Neural crest cell (in vitro differentiated cells): ENCODE measurements around the gene IGDCC3. TPM values are rescaled to one million over a fixed set of nuclear protein-coding genes. Genes with fewer than 3 reads are reported as not detected.

ENCODE experiments used
- DNase-seq: peaks from one replicate; pipeline ENCODE4 v3.0.0; 2021; ENCODE audit warnings: low read depth, mixed read lengths, low spot score
- H3K27ac Mint-ChIP-seq: one replicate; pipeline ENCODE4 v1.8.0; 2021; ENCODE audit warnings: mild to moderate bottlenecking, mixed read lengths; ENCODE audit not compliant: unreplicated experiment
- H3K27me3 Mint-ChIP-seq: 2 replicates; pipeline ENCODE4 v1.8.0; 2021; ENCODE audit warnings: low read depth, mild to moderate bottlenecking, mixed read lengths
- H3K36me3 Mint-ChIP-seq: 2 replicates; pipeline ENCODE4 v1.8.0; 2021; ENCODE audit warnings: low read depth, mild to moderate bottlenecking, mixed read lengths
- H3K4me1 Mint-ChIP-seq: 2 replicates; pipeline ENCODE4 v1.8.0; 2021; ENCODE audit warnings: mixed read lengths
- H3K4me3 Mint-ChIP-seq: one replicate; pipeline ENCODE4 v1.8.0; 2021; ENCODE audit warnings: mild to moderate bottlenecking, mixed read lengths
- H3K9me3 Mint-ChIP-seq: 2 replicates; pipeline ENCODE4 v1.8.0; 2021; ENCODE audit warnings: mixed read lengths
- total RNA-seq: library from RNA; stranded (reverse); gene quantifications from 2 replicates; pipeline ENCODE4 v1.2.1, GENCODE V29; 2021
- TF ChIP-seq, protein P1 (sequence below): fragments of 200-600 bp; sonication (generic); conservative IDR thresholded peaks from 2 replicates; pipeline ENCODE4 v1.5.0; 2021; ENCODE audit warnings: antibody characterized with exemption, mild to moderate bottlenecking

The IGDCC3 gene
- total RNA-seq, 1 donor from 2014 or later, result 300 TPM

DNA sequence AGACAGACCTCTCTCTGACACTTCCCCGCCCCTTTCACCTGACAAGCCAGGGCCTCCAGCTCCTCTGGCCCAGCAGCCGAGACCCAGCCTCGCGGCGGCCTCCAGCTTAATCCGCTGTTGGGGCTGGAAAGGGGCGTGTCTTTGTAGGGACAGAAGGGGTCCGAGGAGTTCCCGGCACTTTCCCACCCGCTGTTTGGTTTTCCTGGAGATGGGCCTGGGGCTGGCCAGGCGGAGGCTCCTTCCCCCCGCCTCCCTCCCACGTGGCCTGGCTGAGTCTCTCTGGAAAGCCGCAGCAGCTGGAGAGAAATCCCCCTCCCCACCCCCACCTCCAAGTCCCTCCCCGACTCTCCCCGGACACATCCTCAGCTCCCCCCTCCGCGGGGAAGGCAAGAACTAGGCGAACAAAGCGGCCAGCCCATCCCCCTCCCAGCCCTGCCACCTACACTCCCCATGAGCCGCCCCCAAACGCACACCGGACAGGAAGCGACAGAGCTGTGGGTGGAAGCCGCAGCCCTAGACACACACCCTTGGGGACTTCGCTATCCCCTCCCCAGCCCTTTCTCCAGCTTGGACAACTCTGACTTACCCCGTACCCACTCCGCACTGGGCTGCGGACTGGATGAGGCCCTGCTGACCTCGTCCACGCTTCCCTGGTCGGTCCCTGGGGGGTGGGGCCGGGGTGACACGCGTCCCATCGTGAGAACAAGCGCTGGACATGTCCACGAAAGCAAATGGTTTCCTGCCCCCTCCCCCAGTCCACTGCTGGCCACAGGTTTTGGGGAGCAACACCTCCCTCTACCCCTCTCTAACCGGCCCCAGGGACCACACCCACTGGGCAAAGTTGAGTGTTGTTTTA lies 43.8 kb upstream of the IGDCC3 start:
- DNase-seq, result peak; percentile 62
- peaks cover 66% of the 10 kb centered on the region for H3K4me1 Mint-ChIP-seq
- H3K9me3 Mint-ChIP-seq, result no peaks in the 10 kb centered on the region
- H3K27ac Mint-ChIP-seq, result peak overlapping the region; percentile 95
- H3K27me3 Mint-ChIP-seq, result peaks cover 3% of the 10 kb centered on the region
- H3K36me3 Mint-ChIP-seq, result no peaks in the 10 kb centered on the region
- TF ChIP-seq, protein P1, sequence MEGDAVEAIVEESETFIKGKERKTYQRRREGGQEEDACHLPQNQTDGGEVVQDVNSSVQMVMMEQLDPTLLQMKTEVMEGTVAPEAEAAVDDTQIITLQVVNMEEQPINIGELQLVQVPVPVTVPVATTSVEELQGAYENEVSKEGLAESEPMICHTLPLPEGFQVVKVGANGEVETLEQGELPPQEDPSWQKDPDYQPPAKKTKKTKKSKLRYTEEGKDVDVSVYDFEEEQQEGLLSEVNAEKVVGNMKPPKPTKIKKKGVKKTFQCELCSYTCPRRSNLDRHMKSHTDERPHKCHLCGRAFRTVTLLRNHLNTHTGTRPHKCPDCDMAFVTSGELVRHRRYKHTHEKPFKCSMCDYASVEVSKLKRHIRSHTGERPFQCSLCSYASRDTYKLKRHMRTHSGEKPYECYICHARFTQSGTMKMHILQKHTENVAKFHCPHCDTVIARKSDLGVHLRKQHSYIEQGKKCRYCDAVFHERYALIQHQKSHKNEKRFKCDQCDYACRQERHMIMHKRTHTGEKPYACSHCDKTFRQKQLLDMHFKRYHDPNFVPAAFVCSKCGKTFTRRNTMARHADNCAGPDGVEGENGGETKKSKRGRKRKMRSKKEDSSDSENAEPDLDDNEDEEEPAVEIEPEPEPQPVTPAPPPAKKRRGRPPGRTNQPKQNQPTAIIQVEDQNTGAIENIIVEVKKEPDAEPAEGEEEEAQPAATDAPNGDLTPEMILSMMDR, result no peak
- peak overlapping the region; percentile 93 for H3K4me3 Mint-ChIP-seq

DNA sequence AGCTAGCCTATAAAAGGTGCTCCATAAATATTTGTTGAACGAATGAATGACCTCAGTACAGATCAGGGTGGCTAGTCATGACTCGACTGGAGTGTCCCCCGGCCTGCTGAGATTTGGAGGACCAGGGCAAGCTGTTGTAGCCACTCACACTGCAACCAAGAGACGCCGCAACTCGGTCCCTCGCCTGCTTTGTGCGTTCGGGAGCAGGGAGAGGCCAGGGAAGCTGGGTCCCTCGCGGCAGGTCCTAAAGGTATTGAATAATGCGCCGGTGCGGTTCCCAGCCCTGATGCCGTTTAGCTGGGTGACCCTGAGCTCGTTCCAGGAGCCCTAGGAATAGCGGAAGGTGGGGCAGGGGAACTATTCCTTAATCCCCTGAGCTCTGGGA lies 43.2 kb upstream of the IGDCC3 start:
- Mint-ChIP-seq H3K36me3 (no peaks in the 10 kb centered on the region), H3K27me3 (peaks cover 3% of the 10 kb centered on the region), H3K4me1 (peaks cover 67% of the 10 kb centered on the region), H3K4me3 (peak overlapping the region; percentile 93), H3K27ac (no peak overlapping the region), H3K9me3 (no peaks in the 10 kb centered on the region)
- TF ChIP-seq, protein P1, result no peak
- DNase-seq, result no peak

DNA sequence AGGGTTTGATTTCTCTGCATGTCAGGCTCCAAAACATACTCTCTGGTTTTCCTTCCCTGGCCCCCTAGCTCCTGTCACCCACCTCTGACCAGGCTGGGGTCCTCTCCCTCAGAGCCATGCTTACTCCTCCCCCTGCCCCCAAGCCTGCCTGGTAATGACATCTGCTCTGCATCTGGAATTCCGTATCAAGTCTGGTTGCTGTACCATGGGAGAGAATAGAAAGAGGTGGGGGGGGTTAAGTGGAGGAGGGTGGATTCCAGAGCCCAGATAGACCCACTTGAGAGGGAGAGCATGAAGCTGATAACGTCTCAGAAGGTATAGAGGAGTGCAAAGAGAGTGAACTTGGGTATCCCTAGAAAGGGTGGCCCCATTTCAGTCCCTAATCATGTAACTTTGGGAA lies 40.8 kb upstream of the IGDCC3 start:
- H3K27me3 Mint-ChIP-seq, result peaks cover 3% of the 10 kb centered on the region
- H3K36me3 Mint-ChIP-seq, result no peaks in the 10 kb centered on the region
- no peak for DNase-seq
- H3K27ac Mint-ChIP-seq, result no peak overlapping the region
- peaks cover 78% of the 10 kb centered on the region for H3K4me1 Mint-ChIP-seq
- no peaks in the 10 kb centered on the region for H3K9me3 Mint-ChIP-seq
- H3K4me3 Mint-ChIP-seq, result peak overlapping the region; percentile 68
- TF ChIP-seq, protein P1, result no peak

DNA sequence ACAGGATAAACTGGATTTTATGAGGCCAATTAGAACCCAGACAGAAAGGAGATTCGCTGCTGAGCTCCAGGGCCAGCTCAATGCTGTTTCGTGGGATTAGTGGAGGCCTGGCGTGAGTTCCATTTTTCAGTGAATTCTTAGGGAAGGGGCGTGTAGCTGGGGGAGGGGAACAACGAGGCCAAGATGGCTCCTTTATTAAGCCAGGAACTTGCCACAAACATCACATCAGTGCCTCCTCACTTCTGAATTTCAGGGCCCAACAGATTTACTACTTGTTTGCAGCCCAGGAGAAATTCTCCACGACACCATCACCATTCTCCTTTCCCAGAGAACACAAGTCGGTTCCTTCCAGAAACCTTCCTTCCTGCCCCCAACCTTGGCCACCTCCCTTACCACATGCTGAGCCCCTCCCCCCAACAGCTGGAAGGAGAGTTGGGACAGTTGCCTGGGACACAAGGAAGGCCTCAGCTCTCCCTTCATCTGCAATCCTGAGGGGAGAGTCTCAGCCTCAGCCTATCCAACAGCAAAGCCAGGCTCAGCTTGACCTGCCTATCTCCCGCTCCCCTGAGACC lies 39.1 kb upstream of the IGDCC3 start:
- peak overlapping the region; percentile 66 for H3K4me3 Mint-ChIP-seq
- H3K4me1 Mint-ChIP-seq, result peaks cover 68% of the 10 kb centered on the region
- no peaks in the 10 kb centered on the region for H3K9me3 Mint-ChIP-seq
- no peaks in the 10 kb centered on the region for H3K36me3 Mint-ChIP-seq
- TF ChIP-seq, protein P1, result no peak
- H3K27ac Mint-ChIP-seq, result peak overlapping the region; percentile 91
- H3K27me3 Mint-ChIP-seq, result no peaks in the 10 kb centered on the region
- no peak for DNase-seq

DNA sequence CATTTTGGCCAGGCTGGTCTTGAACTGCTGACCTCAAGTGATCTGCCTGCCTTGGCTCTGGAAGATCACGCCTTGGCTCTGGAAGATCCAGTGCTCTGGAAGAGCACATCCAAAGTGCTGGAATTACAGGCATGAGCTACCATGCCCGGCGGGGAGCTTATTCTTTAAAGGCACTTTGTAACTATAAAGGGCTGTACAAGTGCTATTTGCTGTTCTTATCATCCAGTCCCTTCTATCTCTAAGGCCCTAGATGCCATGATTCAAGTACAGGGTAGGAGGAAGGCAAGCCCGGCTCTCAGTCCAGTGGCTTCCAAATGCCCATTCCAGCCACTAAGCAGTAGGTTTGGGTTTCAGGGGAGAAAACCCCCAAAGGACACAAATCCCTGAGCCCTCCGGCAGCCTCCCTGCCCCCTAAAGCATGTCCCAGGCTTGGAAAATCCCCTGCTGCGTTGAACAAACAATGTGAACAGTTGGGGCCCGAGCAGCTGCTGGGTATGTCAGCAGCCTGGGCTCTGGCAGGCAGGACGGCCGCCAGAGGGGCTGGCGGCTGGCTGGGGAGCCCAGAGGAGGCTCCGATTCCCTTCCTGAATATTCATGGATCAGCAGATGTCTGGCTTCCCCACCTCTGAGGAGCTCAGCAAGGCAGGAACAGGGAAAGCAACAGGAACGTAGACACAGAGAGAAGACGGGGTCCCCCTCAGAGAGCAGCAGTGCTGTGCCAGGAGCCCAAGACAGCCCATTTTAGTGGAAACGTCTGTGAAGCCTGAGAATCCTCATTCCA lies 37.2 kb upstream of the IGDCC3 start:
- Mint-ChIP-seq H3K4me1 (peaks cover 64% of the 10 kb centered on the region), H3K4me3 (peak overlapping the region; percentile 27), H3K27me3 (no peaks in the 10 kb centered on the region), H3K27ac (peak overlapping the region; percentile 93), H3K9me3 (no peaks in the 10 kb centered on the region), H3K36me3 (no peaks in the 10 kb centered on the region)
- TF ChIP-seq, protein P1, result no peak
- peak; percentile 40 for DNase-seq
